Heart left ventricle (tissue), 16 donors: ENCODE data around the gene MICAL2. TPM values are rescaled to one million over a fixed set of nuclear protein-coding genes. Genes with fewer than 3 reads are reported as not detected.

Source experiments
- ATAC-seq, 4 donors: fragments of 200-7000 bp; cut with Tn5 transposase; one replicate each; pipeline ENCODE4 v1.9.1; 2020 to 2022; ENCODE audit warnings: moderate library complexity in 4 of 4, mild to moderate bottlenecking in 3 of 4, moderate number of reproducible peaks in 1 of 4
- DNase-seq, 5 donors: peaks; one replicate each; pipeline ENCODE4 v3.0.0-alpha.2; 2020
- H3K27ac ChIP-seq, 12 donors: fragments of 200-600 bp; sonication (generic) in 4 of 12; one replicate each; pipeline versions ENCODE4 v1.5.0 to v1.8.0; 2016 to 2022; ENCODE audit warnings: mild to moderate bottlenecking in 2 of 12
- H3K27me3 ChIP-seq, 9 donors: fragments of 200-600 bp; sonication (generic) in 2 of 9; one replicate each; pipeline versions ENCODE4 v1.5.1 to v1.8.0; 2016 to 2022; ENCODE audit warnings: mild to moderate bottlenecking in 3 of 9
- H3K36me3 ChIP-seq, 9 donors: fragments of 200-600 bp; sonication (generic) in 2 of 9; one replicate each; pipeline versions ENCODE4 v1.5.0 to v1.8.0; 2018 to 2022; ENCODE audit warnings: mild to moderate bottlenecking in 2 of 9
- H3K4me1 ChIP-seq, 12 donors: fragments of 200-600 bp; sonication (generic) in 4 of 12; one replicate each; pipeline versions ENCODE4 v1.5.0 to v1.8.0; 2016 to 2022; ENCODE audit warnings: mild to moderate bottlenecking in 3 of 12
- H3K4me3 ChIP-seq, 12 donors: fragments of 200-600 bp; sonication (generic) in 4 of 12; one replicate each; pipeline versions ENCODE4 v1.5.0 to v1.8.0; 2017 to 2022; ENCODE audit warnings: mild to moderate bottlenecking in 9 of 12, moderate library complexity in 4 of 12
- H3K9me3 ChIP-seq, 12 donors: fragments of 200-600 bp; sonication (generic) in 4 of 12; one replicate each; pipeline versions ENCODE4 v1.5.0 to v1.8.0; 2016 to 2022; ENCODE audit warnings: mild to moderate bottlenecking in 1 of 12
- POLR2A ChIP-seq, 2 donors: fragments of 450-650 bp; IDR thresholded peaks; one replicate each; pipeline ENCODE4 v1.6.1; 2017; ENCODE audit warnings: antibody characterized with exemption in 2 of 2, mild to moderate bottlenecking in 2 of 2, moderate library complexity in 2 of 2
- WGBS, 4 donors: extraction: QIAGEN DNeasy Blood & Tissue Kit in 2 of 4; methylation state at CpG; one replicate each; pipeline versions ENCODE4 v1.1.5 to v1.1.7; 2013 to 2018; 5-methylcytosine and 5-hydroxymethylcytosine counted together
- intact Hi-C, 10 donors: fragments of 100-400 bp; cut with DNase I; formaldehyde crosslinking; loops; one replicate each; pipeline versions ENCODE4 v1.11.1 to v1.14.2; 2022
- polyA plus RNA-seq, 2 donors: library from polyadenylated mRNA; stranded (reverse); fragments of 200-250 nt; gene quantifications; one replicate each; pipeline ENCODE4 v1.2.3, GENCODE V29; 2013
- total RNA-seq, 9 donors: library from RNA; depleted of rRNA in 2 of 9; stranded (reverse); fragments of >200 nt in 2 of 9; fragmentation: NEBNext Ultra II Directional in 3 of 9; extraction: Animal tissue kit (Norgen Biotek cat#: 25700) in 3 of 9; gene quantifications; one replicate each; pipeline versions ENCODE4 v1.1.0 to v1.2.4, GENCODE V29; 2016 to 2023
- TF ChIP-seq, protein P1 (sequence below), 12 donors: fragments of 200-600 bp; sonication (generic) in 4 of 12; IDR thresholded peaks; one replicate each; pipeline versions ENCODE4 v1.5.0 to v1.8.0; 2018 to 2022; ENCODE audit warnings: antibody characterized with exemption in 12 of 12, mild to moderate bottlenecking in 5 of 12
- donor health status: ischemic (EF 13 %, LVEDD 7.1; RV severe dilation, severe dysfunction).
- donor health status: healthy with polysubstance abuse.
- donor health status: DM: no; HTN: yes; CAD: no.
- donor health status: DM: no; HTN: no; CAD: no.
- donor health status: ischemic (EF 25% LVEDD 6.9; RV normal size, moderate dysfunction).
- donor health status: ischemic (EF 25% LVEDD 5.7; RV mildly dilated, moderate dysfunction).
- donor health status: healthy.
- donor health status: DM: yes; HTN: yes; CAD: no.
- donor health status: ischemic (EF 35%, LVEDD 5.7; RV mildly dilated, moderate dysfunction).
- donor health status: nonischemic (EF 11% LVEDD 7.7; RV severe dilation, severe dysfunction).
- donor health status: DM: yes; HTN: yes; CAD: no.
- donor health status: PGD.
- donor health status: ischemic (EF 29% LVEDD 5.4; RV normal size, mild dysfunction).
- donor health status: nonischemic (EF 23%, LVEDD 6.1; RV moderate dilation, normal function).

MICAL2 gene
- total and polyA plus RNA-seq, 11 donors = 37.6 to 110 (median 86.4) TPM

DNA sequence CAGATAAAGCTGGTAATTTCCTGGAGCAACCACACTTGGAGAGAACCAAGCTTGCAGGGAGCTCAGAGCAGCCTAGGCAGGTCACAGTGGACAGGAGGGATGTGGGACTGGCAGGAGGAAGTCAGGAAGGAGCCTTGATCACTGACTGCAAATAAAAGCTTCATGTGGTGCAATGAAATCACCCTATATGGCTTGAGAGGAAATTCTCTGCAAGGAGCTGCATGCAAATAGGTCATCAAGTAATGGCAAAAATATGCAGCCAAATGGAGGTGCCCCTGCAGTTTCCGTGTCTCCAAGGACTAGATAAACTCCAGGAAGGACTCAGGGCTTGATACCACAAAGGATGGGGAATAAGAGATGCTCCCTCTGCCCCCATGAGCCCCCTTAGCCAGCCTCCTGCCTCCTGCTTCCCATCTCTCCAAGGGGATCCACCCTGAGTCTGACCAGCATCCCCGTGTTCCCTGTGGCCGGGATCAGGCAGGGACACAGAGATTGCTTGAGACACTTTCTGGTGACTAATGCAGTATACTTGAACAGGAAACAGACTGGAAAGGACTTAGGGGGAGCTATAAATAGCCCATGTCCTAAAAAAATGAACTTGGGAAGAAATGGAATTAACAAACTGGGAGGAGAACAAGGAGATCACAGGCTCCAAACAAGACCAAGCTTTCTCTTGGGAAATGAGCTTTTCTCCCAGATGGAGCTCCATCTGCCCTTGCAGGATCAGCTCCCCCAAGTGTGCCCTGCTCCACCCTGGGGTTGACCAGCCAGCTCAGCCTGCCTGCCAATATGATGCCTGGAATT is 23.9 kb upstream of the MICAL2 start:
- peak; percentile 87 to 90 (median 90) for ATAC-seq
- DNase-seq = peak; percentile 66 to 82 (median 79)
- Histone ChIP-seq H3K27me3 (no peaks in the 10 kb centered on the region), H3K4me1 (peaks cover 12 to 67% (median 57%) of the 10 kb centered on the region in 12 donors), H3K36me3 (no peaks in the 10 kb centered on the region), H3K4me3 (peak overlapping the region in 2 of 12 donors; percentile 13 to 20), H3K9me3 (peaks cover 0 to 4% (median 0%) of the 10 kb centered on the region in 12 donors), H3K27ac (peak overlapping the region; percentile 73 to 96 (median 85))
- intact Hi-C loops = loop anchor here in 8 of 10 donors (2.0 to 10.0 kb wide), 5 partner anchors 34 to 198 kb away; no protein-coding TSS in a partner anchor
- TF ChIP-seq, protein P1, sequence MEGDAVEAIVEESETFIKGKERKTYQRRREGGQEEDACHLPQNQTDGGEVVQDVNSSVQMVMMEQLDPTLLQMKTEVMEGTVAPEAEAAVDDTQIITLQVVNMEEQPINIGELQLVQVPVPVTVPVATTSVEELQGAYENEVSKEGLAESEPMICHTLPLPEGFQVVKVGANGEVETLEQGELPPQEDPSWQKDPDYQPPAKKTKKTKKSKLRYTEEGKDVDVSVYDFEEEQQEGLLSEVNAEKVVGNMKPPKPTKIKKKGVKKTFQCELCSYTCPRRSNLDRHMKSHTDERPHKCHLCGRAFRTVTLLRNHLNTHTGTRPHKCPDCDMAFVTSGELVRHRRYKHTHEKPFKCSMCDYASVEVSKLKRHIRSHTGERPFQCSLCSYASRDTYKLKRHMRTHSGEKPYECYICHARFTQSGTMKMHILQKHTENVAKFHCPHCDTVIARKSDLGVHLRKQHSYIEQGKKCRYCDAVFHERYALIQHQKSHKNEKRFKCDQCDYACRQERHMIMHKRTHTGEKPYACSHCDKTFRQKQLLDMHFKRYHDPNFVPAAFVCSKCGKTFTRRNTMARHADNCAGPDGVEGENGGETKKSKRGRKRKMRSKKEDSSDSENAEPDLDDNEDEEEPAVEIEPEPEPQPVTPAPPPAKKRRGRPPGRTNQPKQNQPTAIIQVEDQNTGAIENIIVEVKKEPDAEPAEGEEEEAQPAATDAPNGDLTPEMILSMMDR (IDR thresholded peaks at IDR 0.05) = no peak
- TF ChIP-seq POLR2A (IDR thresholded peaks at IDR 0.05) = peak in 1 of 2 donors; percentile 11
- 2 to 19% (median 11%) methylated on average over 3 of the region's 3 CpGs for WGBS, 4 donors

DNA sequence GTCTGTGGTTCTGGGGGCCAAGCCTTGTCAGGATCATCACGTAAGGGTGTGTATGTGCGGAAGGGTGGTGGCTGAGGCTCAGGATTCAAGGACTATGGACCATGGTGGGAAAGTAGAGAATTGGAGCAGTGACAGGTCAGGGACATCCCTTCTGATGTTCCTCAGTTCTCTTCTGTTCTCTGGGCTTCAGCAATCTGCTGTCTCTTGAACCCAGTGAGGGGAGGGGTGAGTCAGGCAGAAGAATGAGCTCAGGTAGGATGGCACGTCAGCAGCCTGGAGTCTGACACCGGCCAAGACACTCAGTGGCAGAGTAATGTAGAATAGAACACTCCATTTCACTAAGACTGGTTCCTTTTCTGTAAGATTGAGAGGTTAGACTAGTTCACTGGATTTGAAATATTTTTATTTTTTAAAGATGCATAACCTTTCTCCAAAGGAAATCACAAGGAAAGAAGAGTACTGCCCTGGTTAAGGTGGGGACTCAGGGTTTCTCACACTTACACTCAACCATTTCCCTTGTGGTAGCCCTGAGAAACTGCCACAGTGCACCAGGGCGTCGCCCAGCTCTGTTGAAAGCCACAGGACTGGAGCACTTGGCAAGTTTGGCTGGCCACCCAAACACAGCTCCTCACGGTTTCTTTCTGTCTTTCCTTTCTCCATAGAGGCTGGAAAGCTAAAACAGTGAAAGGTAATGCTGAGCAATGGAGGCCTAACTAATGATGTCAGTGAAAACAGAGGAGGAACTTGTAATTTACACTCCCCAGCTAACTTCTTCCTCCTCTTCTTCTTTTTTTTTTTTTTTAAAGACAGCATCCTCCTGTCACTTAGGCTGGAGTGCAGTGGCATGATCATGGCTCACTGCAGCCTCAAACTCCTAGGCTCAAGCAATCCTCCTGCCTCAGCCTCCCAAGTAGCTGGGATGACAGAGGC is 23.1 kb upstream of the MICAL2 start:
- no peaks in the 10 kb centered on the region for H3K27me3 ChIP-seq

DNA sequence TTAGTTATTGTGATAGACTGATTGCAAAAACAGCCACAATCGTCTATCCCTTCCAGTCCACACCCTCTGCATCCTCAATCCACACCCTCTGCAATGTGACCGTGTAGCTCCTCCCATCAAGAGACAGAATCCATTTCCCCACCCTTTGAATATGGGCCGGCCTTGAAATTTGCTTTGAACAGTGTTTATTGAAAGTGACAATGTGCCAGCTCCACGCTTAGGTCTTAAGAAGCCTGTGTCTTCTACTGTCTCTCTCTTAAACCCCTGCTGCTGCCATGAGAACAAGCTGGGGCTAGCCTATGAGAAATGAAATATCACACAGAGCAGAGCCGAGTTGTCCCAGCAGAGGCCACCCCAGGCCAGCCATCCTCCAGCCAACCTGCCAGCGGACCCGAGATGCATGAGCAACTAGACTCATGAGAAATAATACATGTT is 22.3 kb upstream of the MICAL2 start:
- peak; percentile 63 to 73 (median 67) for ATAC-seq
- no peaks in the 10 kb centered on the region for H3K27me3 ChIP-seq
- peak overlapping the region in 11 of 12 donors; percentile 77 to 96 (median 86) for H3K27ac ChIP-seq
- intact Hi-C loops = loop anchor here in 8 of 10 donors (2.0 to 10.0 kb wide), 7 partner anchors 36 to 197 kb away; no protein-coding TSS in a partner anchor
- no peaks in the 10 kb centered on the region for H3K36me3 ChIP-seq
- H3K4me1 ChIP-seq = peaks cover 12 to 82% (median 69%) of the 10 kb centered on the region in 12 donors
- 19 to 36% (median 31%) methylated on average over 7 of the region's 7 CpGs for WGBS, 4 donors
- peaks cover 0 to 4% (median 0%) of the 10 kb centered on the region in 12 donors for H3K9me3 ChIP-seq
- H3K4me3 ChIP-seq = no peak overlapping the region
- peak; percentile 68 to 77 (median 72) for DNase-seq
- no peak for TF ChIP-seq POLR2A (IDR thresholded peaks at IDR 0.05)
- TF ChIP-seq, protein P1 (IDR thresholded peaks at IDR 0.05) = peak; percentile 16 to 76 (median 59)

More for the DNA sequence above, 23.1 kb upstream of the MICAL2 start:
- Histone ChIP-seq H3K4me3 (peak overlapping the region in 2 of 12 donors; percentile 13 to 20), H3K4me1 (peaks cover 12 to 75% (median 65%) of the 10 kb centered on the region in 12 donors), H3K9me3 (peaks cover 0 to 4% (median 0%) of the 10 kb centered on the region in 12 donors), H3K27ac (peak overlapping the region; percentile 73 to 96 (median 85)), H3K36me3 (no peaks in the 10 kb centered on the region)
- ATAC-seq = peak in 2 of 4 donors; percentile 11 to 16
- DNase-seq = no peak
- WGBS, 4 donors = 53 to 64% (median 59%) methylated on average over 7 of the region's 7 CpGs
- TF ChIP-seq, protein P1 (IDR thresholded peaks at IDR 0.05) = no peak
- no peak for TF ChIP-seq POLR2A (IDR thresholded peaks at IDR 0.05)
- intact Hi-C loops = loop anchor here in 9 of 10 donors (2.0 to 10.0 kb wide), 8 partner anchors 35 to 197 kb away; no protein-coding TSS in a partner anchor
